Measurements from ENCODE around the gene SNRNP27.
"Not testable (repeated sequence)": the region's sequence is repeated elsewhere in the genome, so short reads cannot be mapped to it uniquely, and the experiment has no call there.

Gene SNRNP27

GRCh38 chr2:69893684-69894551 is at the start of gene SNRNP27:
Gene SNRNP27, plus strand, starts transcription at chr2:69893956. Its CDS starts 29 bp downstream, at chr2:69893985.
- peak; percentile 74 to 77 for DNase-seq (ENCODE audit: low read depth in 2 of 2)

GRCh38 chr2:69843993-69844392 is 49.8 kb upstream of the SNRNP27 start:
- no peak for DNase-seq (ENCODE audit: low read depth in 2 of 2)

GRCh38 chr2:69844560-69844959 is 49.2 kb upstream of the SNRNP27 start:
- no peak for DNase-seq (ENCODE audit: low read depth in 2 of 2)

- DNase-seq (ENCODE audit: low read depth in 2 of 2): no peak
These were observed 47.3 kb upstream of the SNRNP27 start for GRCh38 chr2:69846182-69847067.

DNA sequence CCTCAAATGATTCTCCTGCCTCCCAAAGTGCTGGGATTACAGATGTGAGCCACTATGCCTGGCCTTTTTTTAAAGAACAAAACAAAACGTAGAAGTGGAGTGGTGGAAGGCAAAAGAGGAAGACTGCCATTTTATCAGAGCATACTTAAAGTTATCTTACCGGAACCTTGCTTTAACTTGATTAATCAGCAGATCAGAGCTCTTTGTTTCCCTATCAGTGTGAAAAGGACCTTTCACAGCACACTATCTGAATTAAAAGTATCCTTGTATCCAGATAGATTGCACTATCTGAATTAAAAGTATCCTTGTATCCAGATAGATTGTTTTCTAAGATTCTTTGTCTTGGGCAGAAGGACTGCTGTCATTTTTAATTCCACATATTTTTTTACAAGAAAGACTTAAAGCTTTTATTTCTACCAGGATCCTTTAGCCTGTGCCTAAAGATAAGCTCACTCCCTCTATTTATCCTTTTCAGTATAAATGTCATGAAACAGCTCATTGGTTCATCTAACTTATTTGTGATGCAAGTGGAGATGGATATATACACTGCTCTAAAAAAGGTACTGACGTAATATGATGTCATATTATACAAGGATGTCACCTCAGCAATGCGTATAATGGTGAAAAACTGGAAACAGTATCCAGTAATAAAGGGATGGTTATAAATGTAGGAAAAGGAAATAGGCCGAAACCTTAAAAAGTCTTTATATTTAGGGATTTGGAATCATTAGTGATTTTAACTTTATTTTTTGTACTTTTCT is 46.5 kb upstream of the SNRNP27 start:
- DNase-seq (ENCODE audit: low read depth in 2 of 2): no peak

- no peak for DNase-seq (ENCODE audit: low read depth in 2 of 2)
These were observed 45.5 kb upstream of the SNRNP27 start for GRCh38 chr2:69848186-69848790.

DNA sequence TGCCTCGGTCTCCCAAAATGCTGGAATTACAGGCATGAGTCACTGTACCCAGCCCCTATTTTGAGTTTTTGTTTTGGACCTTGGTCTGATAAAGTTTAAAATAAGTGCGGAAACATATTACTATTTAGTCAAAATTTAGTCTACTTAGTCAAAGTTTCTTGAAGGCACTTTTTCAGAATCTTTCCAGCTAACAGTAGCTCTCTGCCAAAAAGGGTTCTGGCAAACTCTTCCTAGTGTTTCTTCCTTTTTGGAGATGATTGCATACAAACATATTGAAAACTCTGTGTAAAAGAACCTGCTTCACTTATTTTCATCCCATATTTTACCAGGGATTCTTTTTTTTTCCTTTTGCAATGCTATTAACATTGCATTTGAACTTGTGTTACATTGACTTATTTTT is 35.5 kb upstream of the SNRNP27 start:
- no peak for DNase-seq (ENCODE audit: low read depth in 2 of 2)

GRCh38 chr2:69863298-69863697 is 30.5 kb upstream of the SNRNP27 start:
- DNase-seq (ENCODE audit: low read depth in 2 of 2): no peak

GRCh38 chr2:69888451-69888850 is 5.3 kb upstream of the SNRNP27 start:
- DNase-seq (ENCODE audit: low read depth in 2 of 2): no peak

DNA sequence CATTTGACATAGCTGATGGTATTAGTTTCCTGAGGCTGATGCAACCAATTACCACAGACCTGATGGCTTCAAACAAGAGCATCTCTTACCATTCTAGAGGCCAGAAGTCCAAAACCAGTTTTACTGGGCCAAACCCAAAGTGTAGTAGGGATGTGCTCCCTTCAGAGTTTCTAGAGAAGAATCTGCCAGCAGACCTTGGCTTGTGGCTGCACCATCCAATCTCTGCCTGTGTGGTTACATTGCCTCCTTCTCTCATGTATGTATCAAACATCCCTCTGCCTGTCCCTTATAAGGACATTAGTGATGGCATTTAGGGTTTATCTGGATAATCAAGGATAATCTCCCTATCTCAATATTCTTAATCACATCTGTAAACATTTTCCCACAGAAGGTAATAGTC is 4.5 kb upstream of the SNRNP27 start:
- DNase-seq (ENCODE audit: low read depth in 2 of 2): no peak

GRCh38 chr2:69890881-69891280 is 2.9 kb upstream of the SNRNP27 start:
- no peak for DNase-seq (ENCODE audit: low read depth in 2 of 2)

GRCh38 chr2:69892838-69893424 is 825 bp upstream of the SNRNP27 start:
- not testable (repeated sequence) for DNase-seq (ENCODE audit: low read depth in 2 of 2)

DNA sequence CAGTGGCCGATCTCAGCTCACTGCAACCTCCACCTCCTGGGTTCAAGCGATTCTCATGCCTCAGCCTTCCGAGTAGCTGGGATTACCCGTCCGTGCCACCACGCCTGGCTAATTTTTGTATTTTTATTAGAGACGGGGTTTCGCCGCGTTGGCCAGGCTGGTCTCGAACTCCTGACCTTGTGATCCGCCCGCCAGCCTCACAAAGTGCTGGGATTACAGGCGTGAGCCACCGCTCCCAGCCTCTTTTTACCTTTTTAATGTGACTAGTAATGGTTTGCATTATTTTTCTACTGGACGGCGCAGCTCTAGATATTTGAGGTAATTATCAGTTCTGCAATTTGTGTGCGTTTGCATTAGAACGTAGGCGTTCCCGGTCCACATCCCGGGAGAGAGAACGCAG is 981 bp downstream of the SNRNP27 start:
- DNase-seq (ENCODE audit: low read depth in 2 of 2): not testable (repeated sequence)

- no peak for DNase-seq (ENCODE audit: low read depth in 2 of 2)
These were observed 8.6 kb downstream of the SNRNP27 start for GRCh38 chr2:69902213-69902922.

- DNase-seq (ENCODE audit: low read depth in 2 of 2): no peak
These were observed 13.5 kb downstream of the SNRNP27 start for GRCh38 chr2:69907216-69907615.

DNA sequence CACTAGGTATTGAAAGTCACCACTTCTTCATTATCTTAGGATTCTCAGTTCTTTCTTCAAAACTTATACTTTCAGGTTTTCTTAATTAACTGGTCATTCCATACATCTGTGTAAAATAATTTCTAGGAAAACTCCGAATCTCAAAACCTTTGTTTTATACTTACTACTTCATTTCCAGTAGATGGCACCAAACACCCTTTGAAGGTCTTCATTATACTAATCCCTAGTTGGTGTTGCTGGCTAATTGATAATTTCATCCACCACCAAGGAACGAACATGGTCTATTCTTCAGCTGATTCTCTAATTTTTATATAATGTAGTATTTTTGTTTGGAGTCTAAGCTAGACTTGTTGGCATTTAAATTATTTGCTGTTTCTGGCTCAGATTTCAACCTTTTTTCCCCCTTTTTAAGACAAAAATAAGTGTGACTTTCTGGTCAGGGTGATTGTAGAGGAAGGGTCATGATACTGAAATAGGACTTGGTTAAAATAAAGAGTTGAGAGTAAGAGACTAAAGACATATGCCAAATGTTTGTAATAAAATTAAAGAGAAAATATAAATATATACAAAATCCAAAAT is 18.3 kb downstream of the SNRNP27 start:
- DNase-seq (ENCODE audit: low read depth in 2 of 2): no peak

DNA sequence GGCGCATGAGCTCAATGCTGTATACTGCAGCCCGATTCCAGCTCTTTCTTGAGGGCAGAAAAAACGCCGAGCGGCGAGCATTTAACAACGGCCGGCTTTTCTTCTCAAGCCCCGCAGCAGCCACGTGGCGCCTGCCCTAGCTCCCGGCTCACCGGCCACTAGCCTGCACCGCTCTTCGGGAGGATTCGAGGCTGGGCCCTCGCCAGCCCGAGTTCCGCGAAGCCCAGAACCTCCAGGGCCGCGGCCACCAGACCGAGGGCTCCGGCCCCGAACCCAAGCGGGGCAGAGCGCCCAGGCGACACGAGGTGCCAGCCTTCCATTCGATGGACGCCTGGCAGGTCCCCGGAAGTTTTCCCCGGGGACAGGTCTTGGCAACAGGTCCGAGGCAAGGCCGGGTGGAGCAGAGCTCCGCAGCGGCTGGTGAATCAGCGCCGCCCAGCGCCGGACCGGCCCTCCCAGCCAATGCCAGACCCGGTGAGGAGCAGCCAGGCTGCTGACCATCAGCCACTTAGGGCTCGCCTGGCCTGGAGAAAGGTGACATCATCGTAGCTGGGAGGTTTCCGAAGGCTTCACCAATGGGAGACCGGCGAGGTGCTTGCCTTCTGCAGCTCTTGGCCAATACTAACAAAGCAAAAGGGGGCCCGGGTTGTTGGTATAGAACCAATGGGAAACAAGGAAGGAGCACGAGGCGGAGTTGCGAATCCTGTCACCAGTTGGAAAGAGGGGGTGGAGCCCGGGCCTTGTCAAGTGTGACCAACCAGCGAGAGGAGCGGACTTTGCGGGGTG is 20.6 kb downstream of the SNRNP27 start:
- DNase-seq (ENCODE audit: low read depth in 2 of 2): peak; percentile 28 to 100

GRCh38 chr2:69914950-69915945 is 21.5 kb downstream of the SNRNP27 start, which contains the start of gene MXD1:
Gene MXD1, plus strand, starts transcription at chr2:69915109. Its CDS starts 222 bp downstream, at chr2:69915331.
- DNase-seq (ENCODE audit: low read depth in 2 of 2): peak in 1 of 2 experiments; percentile 100
